ENCODE data around the gene CYP3A5. TPM values are rescaled to one million over a fixed set of nuclear protein-coding genes. Genes with fewer than 3 reads are reported as not detected.
"Not testable (repeated sequence)": the region's sequence is repeated elsewhere in the genome, so short reads cannot be mapped to it uniquely, and the experiment has no call there.

The CYP3A5 gene
- polyA plus RNA-seq, 2 donors: 16.1 to 51.2 TPM

GRCh38 chr7:99648843-99649242 lies 31.0 kb downstream of the CYP3A5 start:
- H3K9me3 ChIP-seq (ENCODE audit: control insufficient read depth in 2 of 2, insufficient read depth in 1 of 2, low read depth in 1 of 2, low read length in 1 of 2): no peaks in the 10 kb centered on the region
- WGBS, 2 donors: 87 to 90% methylated on average over 2 of the region's 2 CpGs
- no peak overlapping the region for H3K4me3 ChIP-seq (ENCODE audit: low read depth in 1 of 2, low read length in 2 of 2)
- no peaks in the 10 kb centered on the region for H3K4me1 ChIP-seq (ENCODE audit: control insufficient read depth in 2 of 2, insufficient read depth in 2 of 2, low read length in 1 of 2)
- peaks cover 0 to 5% of the 10 kb centered on the region in 2 donors for H3K36me3 ChIP-seq (ENCODE audit: control insufficient read depth in 2 of 2, insufficient read depth in 2 of 2, low read length in 1 of 2)
- H3K27ac ChIP-seq (ENCODE audit: low read depth in 2 of 2, low read length in 1 of 2): no peak overlapping the region
- H3K27me3 ChIP-seq (ENCODE audit: control insufficient read depth in 1 of 2, insufficient read depth in 2 of 2, low read length in 2 of 2): no peaks in the 10 kb centered on the region

- WGBS, 2 donors: 92 to 100% methylated on average over 1 of the region's 1 CpG
- H3K4me3 ChIP-seq (ENCODE audit: low read depth in 1 of 2, low read length in 2 of 2): no peak overlapping the region
- H3K27ac ChIP-seq (ENCODE audit: low read depth in 2 of 2, low read length in 1 of 2): no peak overlapping the region
- no peaks in the 10 kb centered on the region for H3K27me3 ChIP-seq (ENCODE audit: control insufficient read depth in 1 of 2, insufficient read depth in 2 of 2, low read length in 2 of 2)
- peaks cover 0 to 3% of the 10 kb centered on the region in 2 donors for H3K36me3 ChIP-seq (ENCODE audit: control insufficient read depth in 2 of 2, insufficient read depth in 2 of 2, low read length in 1 of 2)
- no peaks in the 10 kb centered on the region for H3K9me3 ChIP-seq (ENCODE audit: control insufficient read depth in 2 of 2, insufficient read depth in 1 of 2, low read depth in 1 of 2, low read length in 1 of 2)
- no peaks in the 10 kb centered on the region for H3K4me1 ChIP-seq (ENCODE audit: control insufficient read depth in 2 of 2, insufficient read depth in 2 of 2, low read length in 1 of 2)
Measured at GRCh38 chr7:99645590-99645989, 34.2 kb downstream of the CYP3A5 start.

- no peak overlapping the region for H3K27ac ChIP-seq (ENCODE audit: low read depth in 2 of 2, low read length in 1 of 2)
- H3K27me3 ChIP-seq (ENCODE audit: control insufficient read depth in 1 of 2, insufficient read depth in 2 of 2, low read length in 2 of 2): no peaks in the 10 kb centered on the region
- H3K4me1 ChIP-seq (ENCODE audit: control insufficient read depth in 2 of 2, insufficient read depth in 2 of 2, low read length in 1 of 2): no peaks in the 10 kb centered on the region
- H3K9me3 ChIP-seq (ENCODE audit: control insufficient read depth in 2 of 2, insufficient read depth in 1 of 2, low read depth in 1 of 2, low read length in 1 of 2): no peaks in the 10 kb centered on the region
- H3K4me3 ChIP-seq (ENCODE audit: low read depth in 1 of 2, low read length in 2 of 2): no peak overlapping the region
- peaks cover 0 to 3% of the 10 kb centered on the region in 2 donors for H3K36me3 ChIP-seq (ENCODE audit: control insufficient read depth in 2 of 2, insufficient read depth in 2 of 2, low read length in 1 of 2)
- 90 to 92% methylated on average over 3 of the region's 3 CpGs for WGBS, 2 donors
Measured at GRCh38 chr7:99644431-99644830, 35.4 kb downstream of the CYP3A5 start.

- Histone ChIP-seq H3K36me3 (ENCODE audit: control insufficient read depth in 2 of 2, insufficient read depth in 2 of 2, low read length in 1 of 2) (no peaks in the 10 kb centered on the region), H3K9me3 (ENCODE audit: control insufficient read depth in 2 of 2, insufficient read depth in 1 of 2, low read depth in 1 of 2, low read length in 1 of 2) (no peaks in the 10 kb centered on the region), H3K27me3 (ENCODE audit: control insufficient read depth in 1 of 2, insufficient read depth in 2 of 2, low read length in 2 of 2) (no peaks in the 10 kb centered on the region), H3K4me1 (ENCODE audit: control insufficient read depth in 2 of 2, insufficient read depth in 2 of 2, low read length in 1 of 2) (no peaks in the 10 kb centered on the region), H3K4me3 (ENCODE audit: low read depth in 1 of 2, low read length in 2 of 2) (no peak overlapping the region), H3K27ac (ENCODE audit: low read depth in 2 of 2, low read length in 1 of 2) (no peak overlapping the region)
- WGBS, 2 donors: 86 to 91% methylated on average over 2 of the region's 2 CpGs
Measured at GRCh38 chr7:99643464-99643863, 36.3 kb downstream of the CYP3A5 start.

- 95 to 100% methylated on average over 1 of the region's 1 CpG for WGBS, 2 donors
- Histone ChIP-seq H3K4me1 (ENCODE audit: control insufficient read depth in 2 of 2, insufficient read depth in 2 of 2, low read length in 1 of 2) (no peaks in the 10 kb centered on the region), H3K9me3 (ENCODE audit: control insufficient read depth in 2 of 2, insufficient read depth in 1 of 2, low read depth in 1 of 2, low read length in 1 of 2) (no peaks in the 10 kb centered on the region), H3K4me3 (ENCODE audit: low read depth in 1 of 2, low read length in 2 of 2) (no peak overlapping the region), H3K27me3 (ENCODE audit: control insufficient read depth in 1 of 2, insufficient read depth in 2 of 2, low read length in 2 of 2) (no peaks in the 10 kb centered on the region), H3K36me3 (ENCODE audit: control insufficient read depth in 2 of 2, insufficient read depth in 2 of 2, low read length in 1 of 2) (no peaks in the 10 kb centered on the region), H3K27ac (ENCODE audit: low read depth in 2 of 2, low read length in 1 of 2) (no peak overlapping the region)
Measured at GRCh38 chr7:99642027-99642426, 37.8 kb downstream of the CYP3A5 start.

GRCh38 chr7:99639267-99639666 lies 40.5 kb downstream of the CYP3A5 start:
- Histone ChIP-seq H3K9me3 (ENCODE audit: control insufficient read depth in 2 of 2, insufficient read depth in 1 of 2, low read depth in 1 of 2, low read length in 1 of 2) (no peaks in the 10 kb centered on the region), H3K4me3 (ENCODE audit: low read depth in 1 of 2, low read length in 2 of 2) (no peak overlapping the region), H3K4me1 (ENCODE audit: control insufficient read depth in 2 of 2, insufficient read depth in 2 of 2, low read length in 1 of 2) (no peaks in the 10 kb centered on the region)

GRCh38 chr7:99638731-99639130 lies 41.1 kb downstream of the CYP3A5 start:
- Histone ChIP-seq H3K36me3 (ENCODE audit: control insufficient read depth in 2 of 2, insufficient read depth in 2 of 2, low read length in 1 of 2) (no peaks in the 10 kb centered on the region), H3K9me3 (ENCODE audit: control insufficient read depth in 2 of 2, insufficient read depth in 1 of 2, low read depth in 1 of 2, low read length in 1 of 2) (no peaks in the 10 kb centered on the region), H3K27me3 (ENCODE audit: control insufficient read depth in 1 of 2, insufficient read depth in 2 of 2, low read length in 2 of 2) (no peaks in the 10 kb centered on the region), H3K4me1 (ENCODE audit: control insufficient read depth in 2 of 2, insufficient read depth in 2 of 2, low read length in 1 of 2) (no peaks in the 10 kb centered on the region), H3K27ac (ENCODE audit: low read depth in 2 of 2, low read length in 1 of 2) (no peak overlapping the region), H3K4me3 (ENCODE audit: low read depth in 1 of 2, low read length in 2 of 2) (no peak overlapping the region)
- WGBS, 2 donors: 95 to 97% methylated on average over 23 of the region's 23 CpGs

More at GRCh38 chr7:99639267-99639666, 40.5 kb downstream of the CYP3A5 start:
- H3K36me3 ChIP-seq (ENCODE audit: control insufficient read depth in 2 of 2, insufficient read depth in 2 of 2, low read length in 1 of 2): no peaks in the 10 kb centered on the region
- H3K27me3 ChIP-seq (ENCODE audit: control insufficient read depth in 1 of 2, insufficient read depth in 2 of 2, low read length in 2 of 2): no peaks in the 10 kb centered on the region
- H3K27ac ChIP-seq (ENCODE audit: low read depth in 2 of 2, low read length in 1 of 2): no peak overlapping the region

- not testable (repeated sequence) for H3K4me1 ChIP-seq (ENCODE audit: control insufficient read depth in 2 of 2, insufficient read depth in 2 of 2, low read length in 1 of 2); H3K9me3 ChIP-seq (ENCODE audit: control insufficient read depth in 2 of 2, insufficient read depth in 1 of 2, low read depth in 1 of 2, low read length in 1 of 2); H3K27ac ChIP-seq (ENCODE audit: low read depth in 2 of 2, low read length in 1 of 2); H3K4me3 ChIP-seq (ENCODE audit: low read depth in 1 of 2, low read length in 2 of 2); H3K27me3 ChIP-seq (ENCODE audit: control insufficient read depth in 1 of 2, insufficient read depth in 2 of 2, low read length in 2 of 2); H3K36me3 ChIP-seq (ENCODE audit: control insufficient read depth in 2 of 2, insufficient read depth in 2 of 2, low read length in 1 of 2)
- 62 to 71% methylated on average over 2 of the region's 2 CpGs for WGBS, 2 donors
Measured at GRCh38 chr7:99637414-99637813, 42.4 kb downstream of the CYP3A5 start.

GRCh38 chr7:99631295-99632109 lies 48.3 kb downstream of the CYP3A5 start:
- 38 to 40% methylated on average over 9 of the region's 9 CpGs for WGBS, 2 donors
- Histone ChIP-seq H3K4me3 (ENCODE audit: low read depth in 1 of 2, low read length in 2 of 2) (no peak overlapping the region), H3K36me3 (ENCODE audit: control insufficient read depth in 2 of 2, insufficient read depth in 2 of 2, low read length in 1 of 2) (peaks cover 12 to 28% of the 10 kb centered on the region in 2 donors), H3K4me1 (ENCODE audit: control insufficient read depth in 2 of 2, insufficient read depth in 2 of 2, low read length in 1 of 2) (peaks cover 0 to 3% of the 10 kb centered on the region in 2 donors), H3K9me3 (ENCODE audit: control insufficient read depth in 2 of 2, insufficient read depth in 1 of 2, low read depth in 1 of 2, low read length in 1 of 2) (no peaks in the 10 kb centered on the region), H3K27ac (ENCODE audit: low read depth in 2 of 2, low read length in 1 of 2) (peak overlapping the region; percentile 5 to 81), H3K27me3 (ENCODE audit: control insufficient read depth in 1 of 2, insufficient read depth in 2 of 2, low read length in 2 of 2) (no peaks in the 10 kb centered on the region)

GRCh38 chr7:99629643-99630042 lies 50.2 kb downstream of the CYP3A5 start:
- Histone ChIP-seq H3K9me3 (ENCODE audit: control insufficient read depth in 2 of 2, insufficient read depth in 1 of 2, low read depth in 1 of 2, low read length in 1 of 2) (no peaks in the 10 kb centered on the region), H3K27me3 (ENCODE audit: control insufficient read depth in 1 of 2, insufficient read depth in 2 of 2, low read length in 2 of 2) (no peaks in the 10 kb centered on the region), H3K4me1 (ENCODE audit: control insufficient read depth in 2 of 2, insufficient read depth in 2 of 2, low read length in 1 of 2) (peaks cover 0 to 3% of the 10 kb centered on the region in 2 donors), H3K27ac (ENCODE audit: low read depth in 2 of 2, low read length in 1 of 2) (no peak overlapping the region), H3K4me3 (ENCODE audit: low read depth in 1 of 2, low read length in 2 of 2) (no peak overlapping the region), H3K36me3 (ENCODE audit: control insufficient read depth in 2 of 2, insufficient read depth in 2 of 2, low read length in 1 of 2) (peaks cover 16 to 46% of the 10 kb centered on the region in 2 donors)
- 64 to 73% methylated on average over 20 of the region's 20 CpGs for WGBS, 2 donors
